ENCODE measurements around the gene TENT5A.
"Not testable (repeated sequence)": the region's sequence is repeated elsewhere in the genome, so short reads cannot be mapped to it uniquely, and the experiment has no call there.

The TENT5A gene

GRCh38 chr6:81750681-81751387, 1.6 kb downstream of the TENT5A start:
- no peak for DNase-seq (ENCODE audit: low read depth)

GRCh38 chr6:81750200-81750599, 2.3 kb downstream of the TENT5A start:
- DNase-seq (ENCODE audit: low read depth): no peak

- no peak for DNase-seq (ENCODE audit: low read depth)
Observed at GRCh38 chr6:81749707-81750106, 2.8 kb downstream of the TENT5A start.

GRCh38 chr6:81748994-81749393, 3.5 kb downstream of the TENT5A start:
- DNase-seq (ENCODE audit: low read depth): no peak

GRCh38 chr6:81747327-81747726, 5.2 kb downstream of the TENT5A start:
- no peak for DNase-seq (ENCODE audit: low read depth)

- no peak for DNase-seq (ENCODE audit: low read depth)
Observed at GRCh38 chr6:81744131-81744530, 8.3 kb downstream of the TENT5A start.

GRCh38 chr6:81743649-81744048, 8.8 kb downstream of the TENT5A start:
- DNase-seq (ENCODE audit: low read depth): no peak

- no peak for DNase-seq (ENCODE audit: low read depth)
Observed at GRCh38 chr6:81741689-81742088, 10.8 kb downstream of the TENT5A start.

GRCh38 chr6:81740591-81740990, 11.9 kb downstream of the TENT5A start:
- DNase-seq (ENCODE audit: low read depth): not testable (repeated sequence)

GRCh38 chr6:81739230-81740195, 13.0 kb downstream of the TENT5A start:
- DNase-seq (ENCODE audit: low read depth): no peak

- DNase-seq (ENCODE audit: low read depth): no peak
Observed at GRCh38 chr6:81736428-81736827, 16.1 kb downstream of the TENT5A start.

GRCh38 chr6:81735756-81736380, 16.6 kb downstream of the TENT5A start:
- no peak for DNase-seq (ENCODE audit: low read depth)

- DNase-seq (ENCODE audit: low read depth): no peak
Observed at GRCh38 chr6:81734500-81735150, 17.9 kb downstream of the TENT5A start.

GRCh38 chr6:81734081-81734480, 18.4 kb downstream of the TENT5A start:
- DNase-seq (ENCODE audit: low read depth): no peak

GRCh38 chr6:81731814-81732213, 20.7 kb downstream of the TENT5A start:
- DNase-seq (ENCODE audit: low read depth): no peak

- no peak for DNase-seq (ENCODE audit: low read depth)
Observed at GRCh38 chr6:81727876-81728517, 24.5 kb downstream of the TENT5A start.

GRCh38 chr6:81725127-81725526, 27.4 kb downstream of the TENT5A start:
- no peak for DNase-seq (ENCODE audit: low read depth)

GRCh38 chr6:81722506-81723223, 29.8 kb downstream of the TENT5A start:
- no peak for DNase-seq (ENCODE audit: low read depth)

GRCh38 chr6:81720427-81720826, 32.1 kb downstream of the TENT5A start:
- no peak for DNase-seq (ENCODE audit: low read depth)

- DNase-seq (ENCODE audit: low read depth): no peak
Observed at GRCh38 chr6:81718126-81718525, 34.4 kb downstream of the TENT5A start.

- no peak for DNase-seq (ENCODE audit: low read depth)
Observed at GRCh38 chr6:81714684-81715083, 37.8 kb downstream of the TENT5A start.
